ENCODE results near the gene ZNF385C. TPM values are rescaled to one million over a fixed set of nuclear protein-coding genes. Genes with fewer than 3 reads are reported as not detected.
A peak's percentile ranks its signal among the peaks of the same experiment; 100 is the strongest.
"Not testable (repeated sequence)": the region's sequence is repeated elsewhere in the genome, so short reads cannot be mapped to it uniquely, and the experiment has no call there.

Gene ZNF385C
- total RNA-seq, 1 donor from 2014 or later = 2.9 TPM

- DNase-seq (ENCODE audit: low spot score in 2 of 2, unreplicated experiment in 2 of 2) = no peak
- TF ChIP-seq CTCF (IDR thresholded peaks at IDR 0.05; ENCODE audit: unreplicated experiment) = no peak
- no peak overlapping the region for H3K27ac Mint-ChIP-seq
- H3K4me1 Mint-ChIP-seq = peaks cover 8% of the 10 kb centered on the region
- H3K27me3 Mint-ChIP-seq (ENCODE audit: low read depth) = no peaks in the 10 kb centered on the region
- no peaks in the 10 kb centered on the region for H3K9me3 Mint-ChIP-seq
- peaks cover 6% of the 10 kb centered on the region for H3K36me3 Mint-ChIP-seq
- H3K4me3 Mint-ChIP-seq = no peak overlapping the region
These were observed 71.2 kb downstream of the ZNF385C start for GRCh38 chr17:42026857-42027589.

- H3K4me1 Mint-ChIP-seq = peaks cover 15% of the 10 kb centered on the region
- H3K4me3 Mint-ChIP-seq = no peak overlapping the region
- peaks cover 10% of the 10 kb centered on the region for H3K36me3 Mint-ChIP-seq
- TF ChIP-seq CTCF (IDR thresholded peaks at IDR 0.05; ENCODE audit: unreplicated experiment) = no peak
- H3K27me3 Mint-ChIP-seq (ENCODE audit: low read depth) = no peaks in the 10 kb centered on the region
- no peak for DNase-seq (ENCODE audit: low spot score in 2 of 2, unreplicated experiment in 2 of 2)
- H3K27ac Mint-ChIP-seq = no peak overlapping the region
- H3K9me3 Mint-ChIP-seq = no peaks in the 10 kb centered on the region
These were observed 72.3 kb downstream of the ZNF385C start for GRCh38 chr17:42025936-42026335.

GRCh38 chr17:42025191-42025579 is 73.1 kb downstream of the ZNF385C start:
- H3K36me3 Mint-ChIP-seq = peaks cover 10% of the 10 kb centered on the region
- peaks cover 23% of the 10 kb centered on the region for H3K4me1 Mint-ChIP-seq
- no peak for DNase-seq (ENCODE audit: low spot score in 2 of 2, unreplicated experiment in 2 of 2)
- H3K4me3 Mint-ChIP-seq = no peak overlapping the region
- H3K27ac Mint-ChIP-seq = no peak overlapping the region
- no peaks in the 10 kb centered on the region for H3K9me3 Mint-ChIP-seq
- H3K27me3 Mint-ChIP-seq (ENCODE audit: low read depth) = no peaks in the 10 kb centered on the region
- TF ChIP-seq CTCF (IDR thresholded peaks at IDR 0.05; ENCODE audit: unreplicated experiment) = peak; percentile 42

- H3K27me3 Mint-ChIP-seq (ENCODE audit: low read depth) = no peaks in the 10 kb centered on the region
- H3K36me3 Mint-ChIP-seq = peaks cover 10% of the 10 kb centered on the region
- H3K9me3 Mint-ChIP-seq = no peaks in the 10 kb centered on the region
- no peak overlapping the region for H3K27ac Mint-ChIP-seq
- peaks cover 29% of the 10 kb centered on the region for H3K4me1 Mint-ChIP-seq
- TF ChIP-seq CTCF (IDR thresholded peaks at IDR 0.05; ENCODE audit: unreplicated experiment) = no peak
- no peak for DNase-seq (ENCODE audit: low spot score in 2 of 2, unreplicated experiment in 2 of 2)
- no peak overlapping the region for H3K4me3 Mint-ChIP-seq
These were observed 74.5 kb downstream of the ZNF385C start for GRCh38 chr17:42023524-42024349.

GRCh38 chr17:42020845-42021244 is 77.4 kb downstream of the ZNF385C start:
- Mint-ChIP-seq H3K27ac (peak overlapping the region; percentile 97), H3K36me3 (peaks cover 10% of the 10 kb centered on the region), H3K4me3 (peak overlapping the region; percentile 90), H3K4me1 (peaks cover 41% of the 10 kb centered on the region)
- not testable (repeated sequence) for H3K27me3 Mint-ChIP-seq (ENCODE audit: low read depth); H3K9me3 Mint-ChIP-seq; DNase-seq (ENCODE audit: low spot score in 2 of 2, unreplicated experiment in 2 of 2)
